Measurements from ENCODE around the gene GRIPAP1. TPM values are rescaled to one million over a fixed set of nuclear protein-coding genes. Genes with fewer than 3 reads are reported as not detected.
A peak's percentile ranks its signal among the peaks of the same experiment; 100 is the strongest.

The GRIPAP1 gene
- total RNA-seq, 1 donor from 2014 or later, result 31.1 TPM

DNA sequence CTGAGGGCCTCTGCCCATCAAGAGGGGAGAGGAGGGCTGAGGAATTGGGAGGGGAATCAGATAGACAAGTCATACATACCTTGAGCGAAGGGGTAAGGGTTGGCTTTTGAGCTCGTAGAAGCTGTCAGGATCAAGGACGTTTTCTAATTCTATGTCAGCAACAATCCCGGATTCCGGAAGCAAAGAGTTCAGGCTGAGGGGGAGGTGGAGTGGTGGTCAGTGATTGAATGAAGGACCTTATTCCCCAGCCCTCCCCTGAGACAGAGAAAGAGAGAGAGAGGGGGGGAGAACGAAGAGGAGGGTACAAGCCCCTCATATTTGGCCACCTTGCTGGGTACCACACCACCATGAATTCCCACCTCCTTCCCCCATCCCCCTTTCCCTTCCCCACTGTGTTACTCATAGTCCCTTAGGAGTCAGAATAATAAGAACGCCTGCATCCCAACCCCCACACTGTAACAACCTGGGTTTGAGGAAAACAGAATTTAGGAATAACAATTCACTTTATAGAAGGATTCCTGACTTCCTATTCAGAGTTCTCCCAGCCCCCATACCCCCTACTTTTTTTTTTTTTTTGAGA, 38.4 kb upstream of the GRIPAP1 start:
- TF ChIP-seq CTCF (IDR thresholded peaks at IDR 0.05; ENCODE audit: insufficient read depth, low read length, poor library complexity, severe bottlenecking), result no peak
- Histone ChIP-seq H3K36me3 (ENCODE audit: control insufficient read depth, insufficient read depth, low read length) (no peaks in the 10 kb centered on the region), H3K4me3 (ENCODE audit: low read depth, low read length) (peak overlapping the region; percentile 20), H3K27me3 (ENCODE audit: control insufficient read depth, insufficient read depth, low read length) (no peaks in the 10 kb centered on the region)
- DNase-seq (ENCODE audit: low read depth), result no peak

DNA sequence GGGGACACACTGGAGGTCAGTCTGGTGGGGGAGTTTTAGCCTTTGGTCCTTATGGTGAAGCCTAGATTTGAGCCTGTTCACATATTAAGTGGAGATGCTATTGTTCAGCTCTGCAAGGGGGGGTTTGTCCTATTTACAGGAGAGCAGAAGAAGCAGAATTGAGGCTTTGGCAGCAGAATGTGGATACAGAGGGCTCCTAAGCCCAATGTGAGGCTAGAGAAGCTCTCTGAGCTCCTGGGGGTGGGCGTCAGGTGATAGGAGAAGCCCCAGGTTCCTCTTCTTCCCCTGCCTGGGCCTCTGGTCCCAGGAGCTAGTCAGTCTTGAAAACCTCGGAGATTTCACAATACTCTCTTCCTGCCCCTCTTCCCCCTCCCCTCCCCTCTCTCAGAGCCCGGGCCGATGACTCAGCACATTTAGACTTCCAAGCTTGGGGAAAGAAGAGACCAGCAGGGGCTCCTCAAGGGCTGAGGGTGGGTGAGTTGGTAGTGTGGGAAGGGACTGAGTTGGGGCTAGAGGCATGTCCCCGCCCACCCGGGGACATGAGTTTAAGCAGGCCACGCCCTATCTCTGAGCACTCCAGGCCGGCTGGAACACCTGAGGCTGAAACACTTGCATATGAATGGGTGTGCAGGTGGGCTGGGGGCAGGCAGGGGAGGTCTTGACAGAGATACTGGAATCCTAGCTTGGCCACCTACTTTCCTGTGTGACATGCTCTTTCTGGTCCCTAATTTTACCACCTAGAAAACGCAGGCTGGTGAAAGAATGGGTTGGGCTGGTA, 37.7 kb upstream of the GRIPAP1 start:
- H3K27me3 ChIP-seq (ENCODE audit: control insufficient read depth, insufficient read depth, low read length), result no peaks in the 10 kb centered on the region
- peak; percentile 84 for DNase-seq (ENCODE audit: low read depth)
- no peaks in the 10 kb centered on the region for H3K36me3 ChIP-seq (ENCODE audit: control insufficient read depth, insufficient read depth, low read length)
- H3K4me3 ChIP-seq (ENCODE audit: low read depth, low read length), result peak overlapping the region; percentile 20
- peak; percentile 18 for TF ChIP-seq CTCF (IDR thresholded peaks at IDR 0.05; ENCODE audit: insufficient read depth, low read length, poor library complexity, severe bottlenecking)

GRCh38 chrX:49037883-49038475, 35.9 kb upstream of the GRIPAP1 start:
- Histone ChIP-seq H3K36me3 (ENCODE audit: control insufficient read depth, insufficient read depth, low read length) (no peaks in the 10 kb centered on the region), H3K27me3 (ENCODE audit: control insufficient read depth, insufficient read depth, low read length) (no peaks in the 10 kb centered on the region), H3K4me3 (ENCODE audit: low read depth, low read length) (no peak overlapping the region)
- DNase-seq (ENCODE audit: low read depth), result no peak
- TF ChIP-seq CTCF (IDR thresholded peaks at IDR 0.05; ENCODE audit: insufficient read depth, low read length, poor library complexity, severe bottlenecking), result no peak

DNA sequence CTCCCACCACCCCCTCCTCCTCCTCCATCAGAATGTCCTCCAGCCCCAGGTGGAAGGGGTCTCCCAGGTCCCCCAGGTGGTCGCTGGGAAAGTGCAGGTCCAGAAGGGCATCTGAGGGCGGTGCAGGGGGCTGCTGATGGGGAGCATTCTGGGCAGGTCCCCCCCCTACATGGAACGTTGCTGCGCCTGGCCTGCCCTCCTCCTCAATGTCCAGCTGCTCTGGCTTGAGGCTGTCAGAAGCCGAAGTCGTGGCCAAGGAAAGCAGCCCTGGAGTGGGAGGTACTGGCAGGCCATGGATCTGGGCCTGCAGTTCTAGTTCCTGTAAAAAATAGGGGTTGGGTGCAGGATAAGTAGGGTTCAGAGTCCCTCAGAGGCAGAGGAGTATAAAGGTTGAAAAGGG, 28.2 kb upstream of the GRIPAP1 start:
- Histone ChIP-seq H3K27me3 (ENCODE audit: control insufficient read depth, insufficient read depth, low read length) (no peaks in the 10 kb centered on the region), H3K4me3 (ENCODE audit: low read depth, low read length) (no peak overlapping the region), H3K36me3 (ENCODE audit: control insufficient read depth, insufficient read depth, low read length) (no peaks in the 10 kb centered on the region)
- no peak for TF ChIP-seq CTCF (IDR thresholded peaks at IDR 0.05; ENCODE audit: insufficient read depth, low read length, poor library complexity, severe bottlenecking)
- no peak for DNase-seq (ENCODE audit: low read depth)

- Histone ChIP-seq H3K4me3 (ENCODE audit: low read depth, low read length) (no peak overlapping the region), H3K36me3 (ENCODE audit: control insufficient read depth, insufficient read depth, low read length) (no peaks in the 10 kb centered on the region), H3K27me3 (ENCODE audit: control insufficient read depth, insufficient read depth, low read length) (no peaks in the 10 kb centered on the region)
- TF ChIP-seq CTCF (IDR thresholded peaks at IDR 0.05; ENCODE audit: insufficient read depth, low read length, poor library complexity, severe bottlenecking), result no peak
- DNase-seq (ENCODE audit: low read depth), result no peak
Observed at GRCh38 chrX:49029876-49030275, 27.8 kb upstream of the GRIPAP1 start.

Measured in kidney epithelial cell (primary cell).